Astrocyte of the hippocampus (primary cell): ENCODE results near the gene NFE2.
"Not testable (repeated sequence)": the region's sequence is repeated elsewhere in the genome, so short reads cannot be mapped to it uniquely, and the experiment has no call there.

Experiments used
- DNase-seq: peaks from one replicate; pipeline ENCODE4 v3.0.0; 2011; ENCODE audit warnings: low read depth, low spot score

NFE2 gene

GRCh38 chr12:54284070-54284780 is 16.6 kb downstream of the NFE2 start:
- not testable (repeated sequence) for DNase-seq

DNA sequence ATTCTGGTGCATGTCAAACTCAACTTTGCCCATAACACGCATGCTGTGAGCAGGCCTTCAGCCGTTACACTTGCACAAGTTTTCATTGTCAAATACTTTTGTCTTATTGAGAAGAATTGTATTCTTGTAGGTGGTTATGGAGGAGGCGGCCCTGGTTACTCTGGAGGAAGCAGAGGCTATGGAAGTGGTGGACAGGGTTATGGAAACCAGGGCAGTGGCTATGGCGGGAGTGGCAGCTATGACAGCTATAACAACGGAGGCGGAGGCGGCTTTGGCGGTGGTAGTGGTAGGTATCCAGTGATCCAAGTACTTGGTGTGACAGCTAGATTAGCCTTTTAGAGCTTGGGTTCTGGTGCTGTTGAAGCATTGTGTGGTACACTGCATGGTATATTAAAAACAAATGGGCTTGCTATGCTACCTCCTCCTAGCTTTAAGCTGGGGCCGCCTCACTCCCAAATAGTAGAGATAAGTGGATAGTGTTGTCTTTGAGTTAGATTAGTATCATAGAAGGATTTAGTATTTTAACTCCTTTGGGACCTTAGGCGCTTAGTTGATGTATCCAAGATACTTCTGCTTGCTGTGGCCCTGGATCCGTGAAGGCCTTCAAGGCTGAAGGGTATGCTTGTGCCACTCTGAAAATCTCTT is 17.7 kb downstream of the NFE2 start:
- DNase-seq = no peak

- not testable (repeated sequence) for DNase-seq
These were observed 19.1 kb downstream of the NFE2 start for GRCh38 chr12:54281694-54282093.

GRCh38 chr12:54281261-54281638 is 19.6 kb downstream of the NFE2 start:
- DNase-seq = not testable (repeated sequence)

DNA sequence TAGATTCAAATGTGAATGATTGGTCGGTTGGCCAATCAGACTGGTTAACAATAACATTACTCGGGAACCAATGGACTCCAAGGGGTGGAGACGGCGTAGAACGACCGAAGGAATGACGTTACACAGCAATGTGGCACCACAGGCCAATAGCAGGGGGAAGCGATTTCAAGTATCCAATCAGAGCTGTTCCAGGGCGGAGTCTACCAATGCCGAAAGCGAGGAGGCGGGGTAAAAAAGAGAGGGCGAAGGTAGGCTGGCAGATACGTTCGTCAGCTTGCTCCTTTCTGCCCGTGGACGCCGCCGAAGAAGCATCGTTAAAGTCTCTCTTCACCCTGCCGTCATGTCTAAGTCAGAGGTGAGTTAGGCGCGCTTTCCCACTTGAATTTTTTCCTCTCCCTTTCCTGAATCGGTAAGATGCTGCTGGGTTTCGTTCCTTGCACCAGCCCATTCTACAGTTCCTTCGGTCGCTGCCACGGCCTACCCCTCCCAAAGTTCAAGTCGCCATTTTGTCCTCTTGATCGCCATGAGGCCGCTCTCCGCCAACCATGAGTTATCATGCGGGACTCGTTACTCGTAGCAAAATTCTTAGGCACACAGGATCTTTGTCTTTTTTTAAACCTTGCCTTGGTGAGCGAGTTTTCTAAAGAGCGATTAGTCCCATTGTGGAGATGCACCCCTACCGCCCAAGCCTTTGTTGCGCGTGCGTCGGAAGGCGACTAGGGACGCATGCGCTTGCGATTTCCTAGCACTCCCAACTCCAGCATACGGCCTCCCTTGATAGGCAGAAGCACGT is 20.2 kb downstream of the NFE2 start, which contains the start of gene HNRNPA1:
HNRNPA1 (plus strand) TSS at position 259 of the 793 bp plus-strand sequence; CDS start at position 341, 82 bp downstream.
- DNase-seq = peak; percentile 99

GRCh38 chr12:54279632-54280467 is 21.0 kb downstream of the NFE2 start, which contains the start of gene CBX5:
Gene CBX5, minus strand, starts transcription at chr12:54280122. Its CDS starts 22,472 bp downstream, at chr12:54257650.
- peak; percentile 100 for DNase-seq

DNA sequence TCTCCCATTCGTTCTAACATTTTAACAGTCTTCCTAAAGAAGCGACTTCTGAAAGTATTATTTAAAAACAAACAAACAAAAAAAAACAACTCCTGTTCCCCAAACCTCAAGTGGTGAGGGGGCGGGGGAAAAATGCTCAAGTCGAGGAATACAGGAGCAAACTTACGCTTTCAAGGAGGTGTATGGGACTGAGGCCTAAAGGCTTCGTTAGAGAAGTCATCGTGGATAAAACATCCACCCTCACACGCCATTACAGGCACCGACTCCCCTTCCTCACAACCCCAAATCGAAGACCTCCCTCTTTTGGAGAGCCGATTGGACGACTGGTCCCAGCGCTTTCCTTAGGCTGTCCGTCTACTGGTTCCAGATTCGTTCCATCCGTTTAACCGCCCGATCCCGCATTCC is 21.6 kb downstream of the NFE2 start:
- no peak for DNase-seq

GRCh38 chr12:54277823-54278276 is 23.0 kb downstream of the NFE2 start:
- DNase-seq = peak; percentile 54

DNA sequence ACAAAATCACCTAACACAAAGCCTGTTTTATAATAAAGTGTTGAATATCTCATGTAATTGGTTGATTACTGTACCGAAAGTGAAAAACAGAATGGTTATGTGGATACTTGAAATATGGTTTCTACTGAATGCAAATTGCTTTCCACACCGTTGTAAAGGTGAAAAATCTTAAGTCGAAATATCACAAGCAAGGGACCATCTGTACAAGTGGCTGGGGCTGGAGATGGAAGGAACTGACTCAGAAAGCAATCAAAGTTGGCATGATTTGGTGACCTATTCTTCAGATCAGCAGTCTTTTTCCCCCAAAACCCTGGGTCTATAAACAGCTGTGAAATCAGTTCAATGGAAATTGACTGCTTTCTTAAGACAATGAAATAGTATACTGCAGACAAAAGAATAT is 24.4 kb downstream of the NFE2 start:
- DNase-seq = no peak

DNA sequence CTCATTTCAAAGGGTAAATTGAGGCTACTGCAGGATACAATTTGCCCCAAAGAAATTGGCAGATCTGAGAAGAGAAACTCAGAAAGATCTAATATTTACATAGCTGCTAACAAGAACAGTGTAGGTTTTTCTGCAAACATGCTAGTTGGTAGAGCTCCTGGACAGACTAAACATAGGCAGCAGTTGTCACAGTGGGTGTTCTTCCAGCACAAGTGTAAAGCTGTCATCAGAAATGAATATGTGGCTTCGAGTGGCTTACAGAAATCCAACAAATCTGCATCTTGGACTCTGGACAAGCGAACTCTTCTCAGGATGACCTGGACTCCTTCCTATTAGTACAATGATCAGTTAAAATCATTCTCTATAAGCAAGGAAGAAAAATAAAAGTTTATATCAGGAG is 26.8 kb downstream of the NFE2 start:
- no peak for DNase-seq

DNA sequence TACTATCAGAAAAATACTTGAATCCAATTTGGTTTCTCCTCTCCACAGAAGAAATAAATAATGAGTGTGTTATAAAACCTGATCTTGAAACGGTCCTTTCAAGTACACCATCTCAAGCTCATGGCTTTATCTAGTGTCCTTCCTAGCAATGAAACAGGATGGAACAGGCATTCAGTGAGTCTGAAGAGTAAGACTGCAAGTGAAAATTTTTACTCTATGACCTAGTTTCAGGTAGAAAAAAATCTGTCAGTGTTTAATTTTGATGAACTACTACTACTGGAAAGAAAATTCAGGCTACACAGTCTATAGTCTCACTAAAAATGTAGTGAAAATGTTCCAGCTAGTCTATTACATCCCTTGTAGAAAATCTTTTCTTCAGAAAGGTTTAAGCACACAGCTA is 28.6 kb downstream of the NFE2 start:
- DNase-seq = no peak

GRCh38 chr12:54270345-54270744 is 30.5 kb downstream of the NFE2 start:
- DNase-seq = no peak

DNA sequence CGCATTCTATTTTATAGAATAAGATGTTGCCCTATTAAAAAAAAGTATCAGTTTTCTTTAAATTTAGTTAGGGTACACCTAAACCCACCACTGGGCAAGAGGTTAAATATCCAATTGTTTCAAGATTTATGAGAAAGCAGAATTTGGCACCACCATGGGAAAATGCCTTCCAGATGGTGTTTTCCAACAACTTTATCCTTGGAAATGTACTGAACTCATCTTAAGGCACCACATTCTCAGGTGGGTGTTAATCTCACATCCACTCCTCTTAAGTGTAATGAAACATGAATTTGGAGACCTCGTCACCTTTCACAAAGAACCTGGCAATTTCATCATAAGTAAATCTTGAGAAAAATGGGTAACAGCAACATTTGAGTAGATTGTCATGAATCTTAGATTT is 34.0 kb downstream of the NFE2 start:
- DNase-seq = no peak

DNA sequence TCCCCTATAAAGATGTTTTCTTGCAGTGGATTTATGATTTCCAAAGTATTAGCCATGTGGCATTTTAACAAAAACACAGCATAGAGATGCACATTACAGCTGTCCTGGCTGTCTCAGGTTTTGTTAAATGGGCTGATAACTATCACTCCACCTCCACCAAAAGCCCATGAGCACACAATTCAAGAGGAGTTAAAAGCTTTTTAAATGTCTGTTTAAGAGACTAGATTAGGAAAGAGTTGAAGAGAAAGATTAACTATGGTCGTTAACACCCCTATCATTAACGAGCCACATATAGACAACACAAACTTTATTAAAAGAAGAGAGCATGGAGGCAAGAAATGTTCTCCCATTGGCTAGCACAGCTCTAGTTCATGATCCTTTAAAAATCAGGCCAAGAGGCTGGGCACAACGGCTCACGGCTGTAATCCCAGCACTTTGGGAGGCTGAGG is 35.4 kb downstream of the NFE2 start:
- no peak for DNase-seq

DNA sequence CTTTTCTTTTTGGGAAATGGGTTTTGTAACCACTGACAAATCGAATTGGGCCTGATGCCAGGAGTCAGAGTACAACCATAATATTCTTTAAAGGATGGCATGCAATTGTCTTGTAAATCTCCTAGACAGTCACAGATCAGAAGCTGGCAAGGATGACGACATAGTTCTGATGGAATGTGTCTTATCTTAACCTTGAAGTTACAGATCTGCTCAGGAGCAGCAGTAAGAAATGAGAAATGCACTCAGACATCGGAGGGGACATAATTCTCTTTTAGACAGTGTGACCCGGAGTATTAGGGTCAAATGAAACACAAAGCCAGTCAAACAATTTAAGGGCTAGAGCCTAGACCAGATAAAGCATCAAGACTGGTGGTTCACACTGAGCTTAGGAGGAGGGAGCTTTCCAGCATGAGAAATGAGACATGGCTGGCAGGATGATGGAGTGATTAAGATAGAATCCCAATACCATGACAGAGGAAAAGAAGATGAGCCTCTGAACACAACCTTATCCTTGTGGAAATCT is 38.4 kb downstream of the NFE2 start:
- DNase-seq = peak; percentile 55

DNA sequence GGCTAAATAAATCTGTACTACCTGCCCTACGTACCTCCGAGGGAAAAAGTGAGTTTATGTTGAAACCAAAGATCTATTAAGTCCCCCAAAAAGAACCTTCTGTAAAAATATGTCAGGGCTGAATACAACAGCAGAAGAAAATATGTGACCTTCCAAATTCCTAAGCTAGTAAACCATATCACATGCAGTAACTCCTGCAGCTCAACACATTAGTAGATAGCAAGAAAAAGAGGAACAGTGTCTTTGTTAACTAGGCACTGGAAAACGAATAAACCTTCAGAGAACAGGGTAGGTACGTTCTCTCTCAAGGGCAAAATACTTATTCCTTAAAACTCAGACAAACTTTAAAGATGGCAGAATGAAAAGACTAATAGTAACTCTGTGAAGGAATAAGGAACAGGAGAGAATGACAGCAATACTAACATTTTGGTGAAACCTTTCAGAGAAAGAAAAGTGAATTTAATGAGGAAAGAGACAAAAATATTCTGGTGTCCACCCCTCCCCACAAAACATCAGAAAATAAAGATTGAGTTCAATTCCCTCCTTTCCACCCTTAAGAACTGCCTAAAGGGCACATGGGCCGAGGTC is 38.9 kb downstream of the NFE2 start:
- peak; percentile 16 for DNase-seq

DNA sequence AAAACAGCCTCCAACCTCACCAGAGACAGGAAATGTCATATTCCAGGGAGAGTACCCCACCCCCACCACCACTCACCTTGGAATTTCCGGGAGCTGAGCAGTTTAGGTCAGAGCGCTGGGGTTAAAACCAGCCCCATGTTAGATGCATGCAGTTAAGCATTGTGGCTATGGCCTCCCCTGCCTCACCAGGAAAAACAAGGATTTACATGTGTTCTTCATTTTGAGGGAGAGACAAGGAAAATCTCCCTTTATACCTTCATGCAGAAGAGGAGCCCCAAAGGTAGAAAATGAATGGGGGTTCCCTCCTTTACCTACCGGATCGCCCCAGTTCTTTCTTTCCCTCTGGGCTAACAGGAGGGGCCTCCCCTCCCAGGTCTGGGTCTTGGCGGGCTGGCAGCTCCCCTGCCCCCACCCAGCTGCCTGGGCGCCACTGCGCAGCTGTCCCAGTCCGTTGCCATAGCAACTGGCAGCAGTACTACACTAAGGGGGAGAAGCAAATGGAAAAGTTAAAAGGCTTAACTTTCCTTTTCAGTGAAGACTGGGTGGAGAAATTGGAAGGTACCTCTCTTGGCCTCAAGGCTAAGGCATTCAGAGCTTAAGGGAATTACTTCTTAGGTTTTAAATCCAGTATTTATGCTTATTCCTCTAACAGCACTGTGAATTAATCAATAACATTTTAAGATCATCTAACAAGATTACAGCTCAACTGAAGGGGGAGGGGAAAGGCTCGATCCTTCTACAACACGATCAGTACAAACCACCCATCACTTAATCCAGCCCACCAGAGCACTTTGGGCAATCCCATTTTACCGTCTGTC is 41.4 kb downstream of the NFE2 start:
- peak; percentile 94 for DNase-seq

DNA sequence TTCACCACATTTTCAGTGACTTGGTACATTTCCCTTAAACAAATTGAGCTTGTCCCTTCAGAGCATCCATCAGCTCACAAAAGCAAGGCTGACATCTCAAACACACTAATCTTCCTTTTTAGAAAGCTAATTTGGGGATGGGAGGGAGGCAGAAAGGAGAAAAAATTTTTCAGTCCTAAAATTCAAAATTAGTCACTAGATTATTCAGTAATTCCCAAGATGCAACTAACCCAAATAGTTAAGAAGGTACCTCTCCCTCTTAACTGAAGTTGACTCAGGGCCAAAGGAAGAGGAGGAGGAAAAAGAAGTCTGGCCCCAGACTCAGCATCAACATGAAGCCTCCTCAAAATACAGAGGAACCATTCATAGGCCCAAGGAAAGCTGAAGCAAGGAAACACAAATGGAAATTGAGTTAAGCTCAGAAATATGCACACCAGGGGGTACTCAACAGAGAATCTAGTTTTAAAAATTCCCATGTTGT is 42.6 kb downstream of the NFE2 start:
- peak; percentile 65 for DNase-seq

DNA sequence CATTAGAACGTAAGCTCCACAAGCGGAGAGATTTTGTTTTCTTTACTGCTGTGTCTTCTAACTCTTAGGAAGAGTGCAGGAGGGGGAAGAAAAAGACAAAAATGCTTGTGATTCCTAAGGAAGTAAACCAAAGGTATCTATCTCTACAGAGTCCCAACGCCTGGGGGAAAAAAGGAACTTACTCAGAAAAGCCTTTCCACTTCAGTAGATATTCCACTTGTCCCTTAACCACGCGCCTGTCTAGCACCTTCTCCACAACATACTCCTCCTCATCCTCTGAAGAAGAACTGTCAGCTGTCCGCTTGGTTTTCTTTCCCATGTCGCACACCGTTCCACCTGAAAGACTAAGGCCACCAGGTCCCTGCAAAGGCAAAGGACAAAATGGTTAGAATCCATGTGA is 43.5 kb downstream of the NFE2 start:
- DNase-seq = peak; percentile 5

DNA sequence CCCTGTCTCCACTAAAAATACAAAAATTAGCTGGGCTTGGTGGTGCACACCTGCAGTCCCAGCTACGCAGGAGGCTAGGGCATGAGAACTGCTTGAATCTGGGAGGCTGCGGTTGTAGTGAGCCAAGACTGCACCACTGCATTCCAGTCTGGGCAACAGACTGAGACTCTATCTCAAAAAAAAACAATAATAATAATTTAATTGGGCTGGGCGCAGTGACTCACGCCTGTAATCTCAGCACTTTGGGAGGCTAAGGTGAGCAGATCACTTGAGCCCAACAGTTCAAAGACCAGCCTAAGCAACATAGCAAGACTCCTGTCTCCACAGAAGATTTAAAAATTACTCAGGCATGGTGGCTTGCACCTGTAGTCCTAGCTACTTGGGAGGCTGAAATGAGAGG is 47.6 kb downstream of the NFE2 start:
- DNase-seq = no peak
